A549 (cell line): ENCODE measurements around the gene AOAH. TPM values are rescaled to one million over a fixed set of nuclear protein-coding genes. Genes with fewer than 3 reads are reported as not detected.

ENCODE experiments used
- ATAC-seq, 2 experiments: fragments of 200-7000 bp in 1 of 2; fragments of >200 bp in 1 of 2; cut with Nextera tagmentation in 1 of 2; cut with Tn5 transposase in 1 of 2; 3 replicates each; pipeline versions ENCODE4 v1.8.0 to v1.9.1; 2018 to 2020; ENCODE audit warnings: mild to moderate bottlenecking in 1 of 2, moderate library complexity in 1 of 2
- CTCF ChIA-PET: fragments of 300-600 bp; sonication (Branson Sonifier 250); formaldehyde crosslinking; extraction: SDS; loops from one replicate; lab custom pipeline; 2021; ENCODE audit warnings: antibody characterized with exemption, inconsistent platforms; lab: Yijun Ruan, JAX
- POLR2A ChIA-PET: fragments of 350-600 bp; formaldehyde crosslinking; extraction: SDS; loops from one replicate; lab custom pipeline; 2021; ENCODE audit warnings: antibody characterized with exemption, inconsistent platforms; lab: Yijun Ruan, JAX
- DNase-seq, 2 experiments: peaks; one replicate each; pipeline versions ENCODE4 v3.0.0 to v3.0.0-alpha.2; 2011 to 2016; ENCODE audit warnings: low read depth in 1 of 2, low spot score in 1 of 2
- FAIRE-seq: peaks from 2 replicates; lab custom pipeline; 2011; peaks lifted over from hg19 to GRCh38; lab: Jason Lieb, UNC
- H3K27ac ChIP-seq, 2 experiments: fragments of >200 bp; sonication (Bioruptor Twin); formaldehyde crosslinking; 3 replicates each; pipeline ENCODE4 v1.5.1; 2016 to 2017
- H3K4me1 ChIP-seq: fragments of >200 bp; sonication (Bioruptor Twin); formaldehyde crosslinking; 3 replicates; pipeline ENCODE4 v1.6.1; 2016
- H3K4me2 ChIP-seq: fragments of >200 bp; sonication (Bioruptor Twin); formaldehyde crosslinking; 3 replicates; pipeline ENCODE4 v1.6.1; 2016
- H3K4me3 ChIP-seq: fragments of >200 bp; sonication (Bioruptor Twin); formaldehyde crosslinking; 3 replicates; pipeline ENCODE4 v1.5.1; 2016
- H3K9me3 ChIP-seq: fragments of >200 bp; sonication (Bioruptor Twin); formaldehyde crosslinking; 3 replicates; pipeline ENCODE4 v1.6.1; 2016
- BHLHE40 ChIP-seq: IDR thresholded peaks from 2 replicates; pipeline ENCODE4 v1.6.1; 2012; ENCODE audit warnings: low read depth, low read length, inconsistent platforms
- EHF ChIP-seq: fragments of 250-450 bp; sonication (Bioruptor Pico); IDR thresholded peaks from 2 replicates; pipeline ENCODE4 v1.5.0; 2020; ENCODE audit warnings: mild to moderate bottlenecking
- EHMT2 ChIP-seq: fragments of 200-600 bp; sonication (generic); IDR thresholded peaks from 2 replicates; pipeline ENCODE4 v1.6.1; 2016; ENCODE audit warnings: antibody characterized with exemption, low read depth, mild to moderate bottlenecking, moderate library complexity
- EP300 ChIP-seq, 2 experiments: fragments of >200 bp; sonication (Bioruptor Twin); formaldehyde crosslinking; IDR thresholded peaks; 2 replicates in 1 of 2; 3 replicates in 1 of 2; pipeline ENCODE4 v1.6.1; 2016 to 2017
- ESRRA ChIP-seq: fragments of 150-350 bp; IDR thresholded peaks from 2 replicates; pipeline ENCODE4 v1.6.1; 2014; ENCODE audit warnings: mild to moderate bottlenecking, low read length, borderline replicate concordance
- GATA3 ChIP-seq: IDR thresholded peaks from 2 replicates; pipeline ENCODE4 v1.6.1; 2012; ENCODE audit warnings: borderline replicate concordance
- HEYL ChIP-seq: fragments of 250-450 bp; sonication (Bioruptor Pico); IDR thresholded peaks from 2 replicates; pipeline ENCODE4 v1.8.0; 2021; ENCODE audit warnings: mild to moderate bottlenecking, moderate library complexity
- HMGXB4 ChIP-seq: fragments of 250-450 bp; sonication (Bioruptor Pico); IDR thresholded peaks from 2 replicates; pipeline ENCODE4 v1.5.0; 2021; ENCODE audit warnings: mild to moderate bottlenecking, moderate library complexity, borderline replicate concordance
- HOXB5 ChIP-seq: fragments of 250-450 bp; sonication (Bioruptor Pico); IDR thresholded peaks from 2 replicates; pipeline ENCODE4 v1.5.0; 2020; ENCODE audit warnings: mild to moderate bottlenecking, moderate library complexity
- JUN ChIP-seq, 2 experiments: fragments of >200 bp; sonication (Bioruptor Twin); formaldehyde crosslinking; IDR thresholded peaks; 2 replicates in 1 of 2; 3 replicates in 1 of 2; pipeline ENCODE4 v1.6.1; 2016 to 2017
- MAFK ChIP-seq: fragments of 450-650 bp; IDR thresholded peaks from 2 replicates; pipeline ENCODE4 v1.6.1; 2014; ENCODE audit not compliant: partially characterized antibody
- NFE2L2 ChIP-seq: fragments of 150-350 bp; conservative IDR thresholded peaks from 2 replicates; pipeline ENCODE4 v1.6.1; 2014; ENCODE audit warnings: low read length
- NPAS2 ChIP-seq: fragments of 250-450 bp; sonication (Bioruptor Pico); IDR thresholded peaks from 2 replicates; pipeline ENCODE4 v1.8.0; 2022; ENCODE audit warnings: mild to moderate bottlenecking, moderate library complexity, borderline replicate concordance
- POLR2A ChIP-seq: IDR thresholded peaks from 2 replicates; pipeline ENCODE4 v1.6.1; 2012; ENCODE audit warnings: mild to moderate bottlenecking, low read length
- POLR2AphosphoS2 ChIP-seq: conservative IDR thresholded peaks from 2 replicates; pipeline ENCODE4 v1.6.1; 2012; ENCODE audit warnings: low read length, improper control_type of control experiment, inconsistent platforms
- RAD21 ChIP-seq, 2 experiments: fragments of >200 bp in 1 of 2; sonication (Bioruptor Twin) in 1 of 2; formaldehyde crosslinking in 1 of 2; IDR thresholded peaks in 1 of 2; conservative IDR thresholded peaks in 1 of 2; 2 replicates in 1 of 2; 3 replicates in 1 of 2; pipeline ENCODE4 v1.6.1; 2012 to 2018; ENCODE audit warnings: inconsistent platforms in 1 of 2
- RARB ChIP-seq: fragments of 250-450 bp; sonication (Bioruptor Pico); IDR thresholded peaks from 2 replicates; pipeline ENCODE4 v1.8.0; 2021; ENCODE audit warnings: mild to moderate bottlenecking, moderate library complexity
- REST ChIP-seq: fragments of 200-600 bp; sonication (generic); IDR thresholded peaks from 2 replicates; pipeline ENCODE4 v1.6.1; 2016; ENCODE audit warnings: antibody characterized with exemption, mild to moderate bottlenecking, moderate library complexity
- SMC3 ChIP-seq: fragments of >200 bp; sonication (Bioruptor Twin); formaldehyde crosslinking; IDR thresholded peaks from 3 replicates; pipeline ENCODE4 v1.6.1; 2018; ENCODE audit warnings: inconsistent platforms
- USF2 ChIP-seq: fragments of 450-650 bp; IDR thresholded peaks from 2 replicates; pipeline ENCODE4 v1.6.1; 2014; ENCODE audit warnings: antibody characterized with exemption
- ZFP36 ChIP-seq: fragments of 450-650 bp; IDR thresholded peaks from 2 replicates; pipeline ENCODE4 v1.6.1; 2014; ENCODE audit warnings: borderline replicate concordance; ENCODE audit not compliant: partially characterized antibody
- ZNF302 ChIP-seq: fragments of 250-450 bp; sonication (Bioruptor Pico); IDR thresholded peaks from 2 replicates; pipeline ENCODE4 v1.9.0; 2021; ENCODE audit warnings: inconsistent platforms, mild to moderate bottlenecking, moderate library complexity
- WGBS: methylation state at CpG from one replicate; pipeline ENCODE4 v1.1.6; 2017; ENCODE audit errors: missing lambda C conversion rate; 5-methylcytosine and 5-hydroxymethylcytosine counted together
- polyA plus RNA-seq, 4 experiments: library from polyadenylated mRNA; depleted of rRNA in 3 of 4; stranded (reverse); fragments of >200 nt; fragmentation: RNase III in 1 of 4; extraction: RNeasy Plus Mini Kit Qiagen cat#74134 plus additional on column Dnase treatment in 1 of 4; gene quantifications; 2 replicates in 3 of 4; 3 replicates in 1 of 4; pipeline ENCODE4 v1.2.3, GENCODE V29; 2011 to 2017
- TF ChIP-seq, protein P1 (sequence below): fragments of >200 bp; sonication (Bioruptor Twin); formaldehyde crosslinking; IDR thresholded peaks from 3 replicates; pipeline ENCODE4 v1.5.1; 2016

AOAH gene
- polyA plus RNA-seq, 2 of the 4 experiments (the other 2 are of a cell fraction), result 0.09 TPM; not detected in 1

DNA sequence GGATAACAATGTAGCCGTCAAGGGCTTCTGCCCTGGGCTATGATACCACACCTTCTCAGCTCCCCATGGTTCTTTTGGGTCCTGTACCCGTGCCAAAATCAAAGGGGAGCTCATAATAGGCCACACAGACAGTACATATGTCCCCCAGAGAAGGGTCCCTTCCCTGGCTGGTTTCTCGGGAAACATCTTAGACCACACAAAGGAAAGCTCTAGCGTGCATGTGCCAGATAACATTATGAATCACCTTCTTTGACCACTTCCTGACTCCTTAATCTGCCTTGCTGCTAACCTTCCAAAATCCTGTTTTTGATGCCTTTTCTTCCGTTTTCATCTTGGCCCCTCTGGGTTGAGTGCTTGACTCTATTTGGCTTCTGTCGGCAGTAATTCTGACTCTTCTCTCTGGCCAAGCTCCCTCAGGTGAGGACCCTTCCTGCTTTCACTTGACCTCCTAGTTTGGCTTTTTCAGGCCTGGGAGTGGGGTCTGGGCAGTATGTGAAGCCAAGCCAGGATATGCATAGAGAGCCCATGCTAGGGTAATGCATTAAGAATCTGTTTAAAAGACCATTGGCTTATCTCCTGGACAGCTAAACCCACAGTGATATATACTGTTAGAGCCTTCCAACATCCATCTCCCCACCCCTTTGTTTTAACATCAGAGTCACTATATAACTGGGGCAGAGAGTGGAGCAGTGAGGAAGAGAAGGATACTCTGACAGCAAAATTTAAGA is 249.8 kb downstream of the AOAH start:
- CTCF ChIA-PET, result interaction anchor here (0.7 to 3.9 kb wide), 13 partner anchors 13 to 727 kb away, joined by 3 to 28 read pairs (median 5); no protein-coding TSS in a partner anchor
- FAIRE-seq (no peak), DNase-seq (no peak), ATAC-seq (no peak)
- no peak overlapping the region for H3K4me3 ChIP-seq
- TF ChIP-seq POLR2A (no peak), NFE2L2 (no peak), JUN (IDR thresholded peaks at IDR 0.05) (no peak), EHMT2 (no peak), REST (no peak), HEYL (CRISPR knock-in tag) (no peak), USF2 (no peak), GATA3 (no peak), BHLHE40 (no peak), RARB (CRISPR knock-in tag) (no peak), EP300 (IDR thresholded peaks at IDR 0.05) (no peak)
- TF ChIP-seq, protein P1, sequence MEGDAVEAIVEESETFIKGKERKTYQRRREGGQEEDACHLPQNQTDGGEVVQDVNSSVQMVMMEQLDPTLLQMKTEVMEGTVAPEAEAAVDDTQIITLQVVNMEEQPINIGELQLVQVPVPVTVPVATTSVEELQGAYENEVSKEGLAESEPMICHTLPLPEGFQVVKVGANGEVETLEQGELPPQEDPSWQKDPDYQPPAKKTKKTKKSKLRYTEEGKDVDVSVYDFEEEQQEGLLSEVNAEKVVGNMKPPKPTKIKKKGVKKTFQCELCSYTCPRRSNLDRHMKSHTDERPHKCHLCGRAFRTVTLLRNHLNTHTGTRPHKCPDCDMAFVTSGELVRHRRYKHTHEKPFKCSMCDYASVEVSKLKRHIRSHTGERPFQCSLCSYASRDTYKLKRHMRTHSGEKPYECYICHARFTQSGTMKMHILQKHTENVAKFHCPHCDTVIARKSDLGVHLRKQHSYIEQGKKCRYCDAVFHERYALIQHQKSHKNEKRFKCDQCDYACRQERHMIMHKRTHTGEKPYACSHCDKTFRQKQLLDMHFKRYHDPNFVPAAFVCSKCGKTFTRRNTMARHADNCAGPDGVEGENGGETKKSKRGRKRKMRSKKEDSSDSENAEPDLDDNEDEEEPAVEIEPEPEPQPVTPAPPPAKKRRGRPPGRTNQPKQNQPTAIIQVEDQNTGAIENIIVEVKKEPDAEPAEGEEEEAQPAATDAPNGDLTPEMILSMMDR, result no peak
- 74% methylated on average over 6 of the region's 6 CpGs for WGBS
- no peak overlapping the region for H3K4me2 ChIP-seq
- H3K4me1 ChIP-seq, result peaks cover 7% of the 10 kb centered on the region; the same call in 1 of the 3 replicates
- POLR2A ChIA-PET, result no interaction called here
- 0 out of 3 replicates have a peak, but pooled peaks cover 2% of the 10 kb centered on the region for H3K9me3 ChIP-seq
- H3K27ac ChIP-seq, result no peak overlapping the region

GRCh38 chr7:36473454-36474282 is 250.6 kb downstream of the AOAH start:
- WGBS, result 56% methylated on average over 10 of the region's 12 CpGs
- Histone ChIP-seq H3K9me3 (no peaks in the 10 kb centered on the region), H3K4me1 (peaks cover 7% of the 10 kb centered on the region; the same call in 1 of the 3 replicates), H3K4me2 (no peak overlapping the region), H3K4me3 (no peak overlapping the region), H3K27ac (no peak overlapping the region)
- ATAC-seq (peak; percentile 85 to 91), FAIRE-seq (no peak), DNase-seq (peak; percentile 28 to 38)
- ChIA-PET POLR2A (no interaction called here), CTCF (interaction anchor here (0.6 to 3.9 kb wide), 25 partner anchors 8 to 728 kb away, joined by 3 to 28 read pairs (median 3); no protein-coding TSS in a partner anchor)
- TF ChIP-seq ZFP36 (no peak), RAD21 (conservative IDR thresholded peaks at IDR 0.05 in 1 of 2, IDR thresholded peaks at IDR 0.05 in 1 of 2) (peak; percentile 80 to 93), ESRRA (no peak), HOXB5 (CRISPR knock-in tag) (no peak), POLR2AphosphoS2 (no peak), HMGXB4 (CRISPR knock-in tag) (no peak), ZNF302 (CRISPR knock-in tag) (no peak), EHF (CRISPR knock-in tag) (no peak), MAFK (no peak), NFE2L2 (no peak), NPAS2 (CRISPR knock-in tag) (no peak), SMC3 (peak; percentile 72)
- TF ChIP-seq, protein P1, result peak; percentile 63
